GM08714 (cell line): Measurements from ENCODE around the gene LGALS3BP.

ENCODE experiments used
- H3K4me3 ChIP-seq: fragments of 200-500 bp; sonication (Bioruptor generic); 2 replicates; pipeline ENCODE4 v1.5.1; 2014; ENCODE audit warnings: mild to moderate bottlenecking, low read length, inconsistent platforms
- ZNF274 ChIP-seq: IDR thresholded peaks from 2 replicates; pipeline ENCODE4 v1.6.1; 2012; ENCODE audit warnings: mild to moderate bottlenecking, low read depth, low read length

The LGALS3BP gene

GRCh38 chr17:78998311-78999055, 18.8 kb upstream of the LGALS3BP start:
- no peak overlapping the region for H3K4me3 ChIP-seq
- no peak for TF ChIP-seq ZNF274

- TF ChIP-seq ZNF274, result no peak
- no peak overlapping the region for H3K4me3 ChIP-seq
Measured at GRCh38 chr17:78997881-78998280, 18.2 kb upstream of the LGALS3BP start.

GRCh38 chr17:78997231-78997741, 17.6 kb upstream of the LGALS3BP start:
- H3K4me3 ChIP-seq, result no peak overlapping the region
- no peak for TF ChIP-seq ZNF274

- no peak overlapping the region for H3K4me3 ChIP-seq
- no peak for TF ChIP-seq ZNF274
Measured at GRCh38 chr17:78996781-78997201, 17.1 kb upstream of the LGALS3BP start.

- no peak for TF ChIP-seq ZNF274
- H3K4me3 ChIP-seq, result no peak overlapping the region
Measured at GRCh38 chr17:78995761-78996451, 16.2 kb upstream of the LGALS3BP start.

- no peak overlapping the region for H3K4me3 ChIP-seq
- no peak for TF ChIP-seq ZNF274
Measured at GRCh38 chr17:78995022-78995760, 15.5 kb upstream of the LGALS3BP start.

GRCh38 chr17:78993981-78994671, 14.4 kb upstream of the LGALS3BP start:
- TF ChIP-seq ZNF274, result no peak
- H3K4me3 ChIP-seq, result no peak overlapping the region

GRCh38 chr17:78993241-78993956, 13.7 kb upstream of the LGALS3BP start:
- H3K4me3 ChIP-seq, result no peak overlapping the region
- TF ChIP-seq ZNF274, result no peak

GRCh38 chr17:78992542-78993212, 13.0 kb upstream of the LGALS3BP start:
- H3K4me3 ChIP-seq, result no peak overlapping the region
- no peak for TF ChIP-seq ZNF274

- no peak overlapping the region for H3K4me3 ChIP-seq
- no peak for TF ChIP-seq ZNF274
Measured at GRCh38 chr17:78991906-78992532, 12.3 kb upstream of the LGALS3BP start.

- no peak for TF ChIP-seq ZNF274
Measured at GRCh38 chr17:78991017-78991738, 11.5 kb upstream of the LGALS3BP start.

GRCh38 chr17:78990349-78991016, 10.8 kb upstream of the LGALS3BP start:
- TF ChIP-seq ZNF274, result no peak
- no peak overlapping the region for H3K4me3 ChIP-seq

More at GRCh38 chr17:78991017-78991738, 11.5 kb upstream of the LGALS3BP start:
- no peak overlapping the region for H3K4me3 ChIP-seq
